SK-N-SH (cell line): ENCODE data around the gene NTNG1. TPM values are rescaled to one million over a fixed set of nuclear protein-coding genes. Genes with fewer than 3 reads are reported as not detected.

Experiments
- CTCF ChIA-PET: fragments of 300-600, 350-600 bp; formaldehyde crosslinking; extraction: SDS; loops from one replicate; lab custom pipeline; 2021; lab: Yijun Ruan, JAX
- POLR2A ChIA-PET: fragments of 350-600 bp; sonication (Branson Sonifier 250); formaldehyde crosslinking; extraction: SDS; loops from one replicate; lab custom pipeline; 2020; ENCODE audit warnings: antibody characterized with exemption, inconsistent platforms; lab: Yijun Ruan, JAX
- DNase-seq: peaks from one replicate; pipeline ENCODE4 v3.0.0; 2012
- H2AFZ ChIP-seq: fragments of 200-600 bp; sonication (generic); 2 replicates; pipeline ENCODE4 v1.8.1; 2016; ENCODE audit warnings: antibody characterized with exemption, mild to moderate bottlenecking, low read depth
- H3F3A ChIP-seq: fragments of 200-600 bp; sonication (generic); replicated peaks from 2 replicates; pipeline ENCODE3; 2016; ENCODE audit warnings: antibody characterized with exemption, mild to moderate bottlenecking; ENCODE audit not compliant: insufficient read depth
- H3K27ac ChIP-seq, 2 experiments: fragments of 200-500 bp in 1 of 2; fragments of 200-600 bp in 1 of 2; sonication (Bioruptor generic) in 1 of 2; sonication (generic), shearing (Covaris generic) in 1 of 2; 2 replicates each; pipeline versions ENCODE4 v1.5.1 to v1.6.1; 2014 to 2016; ENCODE audit warnings: low read depth in 2 of 2, inconsistent platforms in 1 of 2, low read length in 1 of 2, mild to moderate bottlenecking in 1 of 2, mixed read lengths in 1 of 2
- H3K27me3 ChIP-seq: fragments of 200-600 bp; sonication (generic), shearing (Covaris generic); 2 replicates; pipeline ENCODE4 v1.6.1; 2016; ENCODE audit warnings: mixed run types; ENCODE audit not compliant: insufficient read depth
- H3K36me3 ChIP-seq, 2 experiments: fragments of 200-500 bp in 1 of 2; fragments of 200-600 bp in 1 of 2; sonication (Bioruptor generic) in 1 of 2; sonication (generic) in 1 of 2; replicated peaks in 1 of 2; 2 replicates each; pipeline versions ENCODE3 to v1.5.1; 2014 to 2016; ENCODE audit warnings: low read length in 1 of 2, mild to moderate bottlenecking in 1 of 2; ENCODE audit not compliant: insufficient read depth in 2 of 2, control insufficient read depth in 1 of 2
- H3K4me1 ChIP-seq, 2 experiments: fragments of 200-500 bp in 1 of 2; fragments of 200-600 bp in 1 of 2; sonication (Bioruptor generic) in 1 of 2; sonication (generic), shearing (Covaris generic) in 1 of 2; 2 replicates each; pipeline versions ENCODE4 v1.5.1 to v1.6.1; 2014 to 2016; ENCODE audit warnings: low read depth in 1 of 2, low read length in 1 of 2, mixed run types in 1 of 2; ENCODE audit not compliant: insufficient read depth in 2 of 2, control insufficient read depth in 1 of 2
- H3K4me2 ChIP-seq: fragments of 200-600 bp; sonication (generic), shearing (Covaris generic); 2 replicates; pipeline ENCODE4 v1.6.1; 2017; ENCODE audit warnings: mixed run types
- H3K4me3 ChIP-seq, 2 experiments: fragments of 200-500 bp in 1 of 2; fragments of 200-600 bp in 1 of 2; sonication (Bioruptor generic) in 1 of 2; sonication (generic), shearing (Covaris generic) in 1 of 2; 2 replicates each; pipeline versions ENCODE4 v1.5.1 to v1.8.1; 2014 to 2016; ENCODE audit warnings: low read depth in 2 of 2, inconsistent platforms in 1 of 2, low read length in 1 of 2, mild to moderate bottlenecking in 1 of 2, mixed read lengths in 1 of 2, moderate library complexity in 1 of 2
- H3K79me2 ChIP-seq: fragments of 200-600 bp; sonication (generic); 2 replicates; pipeline ENCODE4 v1.8.1; 2017; ENCODE audit warnings: mild to moderate bottlenecking; ENCODE audit not compliant: insufficient read depth
- H3K9ac ChIP-seq: fragments of 200-600 bp; sonication (generic); 2 replicates; pipeline ENCODE4 v1.6.1; 2017; ENCODE audit warnings: mixed run types
- H3K9me2 ChIP-seq: fragments of 200-600 bp; sonication (generic); 2 replicates; pipeline ENCODE4 v1.6.1; 2017; ENCODE audit warnings: mixed run types
- H3K9me3 ChIP-seq: fragments of 200-600 bp; sonication (generic); 2 replicates; pipeline ENCODE4 v1.6.1; 2017; ENCODE audit warnings: mixed run types, mild to moderate bottlenecking, moderate library complexity
- H4K20me1 ChIP-seq: fragments of 200-600 bp; sonication (generic); 2 replicates; pipeline ENCODE4 v1.6.1; 2017; ENCODE audit warnings: mild to moderate bottlenecking, mixed run types; ENCODE audit not compliant: insufficient read depth
- CHD2 ChIP-seq: fragments of 150-350 bp; IDR thresholded peaks from 2 replicates; pipeline ENCODE4 v1.6.1; 2018; ENCODE audit warnings: low read length; ENCODE audit not compliant: partially characterized antibody
- EZH2phosphoT487 ChIP-seq: fragments of 200-600 bp; sonication (generic); IDR thresholded peaks from 2 replicates; pipeline ENCODE4 v1.6.1; 2017; ENCODE audit warnings: low read depth, mixed run types, mild to moderate bottlenecking, antibody characterized with exemption, moderate library complexity, borderline replicate concordance
- FOSL2 ChIP-seq: IDR thresholded peaks from 2 replicates; pipeline ENCODE4 v1.4.0; 2012; ENCODE audit warnings: low read depth, mild to moderate bottlenecking, moderate library complexity, borderline replicate concordance
- FOXJ3 ChIP-seq: sonication (generic); formaldehyde crosslinking; IDR thresholded peaks from 2 replicates; pipeline ENCODE4 v1.5.1; 2020; ENCODE audit warnings: mild to moderate bottlenecking, missing genetic modification reagents
- GATA2 ChIP-seq: sonication (generic); formaldehyde crosslinking; IDR thresholded peaks from 2 replicates; pipeline ENCODE4 v1.5.0; 2020; ENCODE audit warnings: mild to moderate bottlenecking, missing genetic modification reagents
- JUND ChIP-seq: IDR thresholded peaks from 2 replicates; pipeline ENCODE4 v1.4.0; 2012
- MXI1 ChIP-seq: IDR thresholded peaks from 2 replicates; pipeline ENCODE4 v1.6.1; 2012; ENCODE audit warnings: mild to moderate bottlenecking, low read depth, low read length, improper control_type of control experiment
- RCOR1 ChIP-seq: fragments of 150-350 bp; IDR thresholded peaks from 2 replicates; pipeline ENCODE4 v1.6.1; 2017; ENCODE audit warnings: antibody characterized with exemption, low read length
- RFX5 ChIP-seq: IDR thresholded peaks from 2 replicates; pipeline ENCODE4 v1.6.1; 2012; ENCODE audit warnings: mild to moderate bottlenecking, improper control_type of control experiment, low read length
- RXRA ChIP-seq: IDR thresholded peaks from 2 replicates; pipeline ENCODE4 v1.4.0; 2012; ENCODE audit warnings: low read depth, mild to moderate bottlenecking, borderline replicate concordance
- SIN3A ChIP-seq: IDR thresholded peaks from 2 replicates; pipeline ENCODE4 v1.6.1; 2012; ENCODE audit warnings: low read depth, mild to moderate bottlenecking, low read length, moderate library complexity, borderline replicate concordance
- TCF12 ChIP-seq: IDR thresholded peaks from 2 replicates; pipeline ENCODE4 v1.4.0; 2012
- YY1 ChIP-seq: IDR thresholded peaks from 2 replicates; pipeline ENCODE4 v1.4.0; 2012; ENCODE audit warnings: low read depth, mild to moderate bottlenecking
- WGBS: methylation state at CpG from one replicate; pipeline ENCODE4 v1.1.6; 2017; ENCODE audit warnings: low lambda C conversion rate; 5-methylcytosine and 5-hydroxymethylcytosine counted together
- polyA plus RNA-seq, 3 experiments: library from polyadenylated mRNA; depleted of rRNA; stranded (reverse); fragments of >200 nt; gene quantifications; 2 replicates each; pipeline ENCODE4 v1.2.3, GENCODE V29; 2012
- TF ChIP-seq, protein P1 (sequence below): IDR thresholded peaks from 2 replicates; pipeline ENCODE4 v1.6.1; 2012; ENCODE audit warnings: mild to moderate bottlenecking, low read depth, low read length, moderate library complexity
- TF ChIP-seq, protein P2 (sequence below): IDR thresholded peaks from 2 replicates; pipeline ENCODE4 v1.4.0; 2012; ENCODE audit warnings: low read depth, borderline replicate concordance
- TF ChIP-seq, protein P3 (sequence below): IDR thresholded peaks from 2 replicates; pipeline ENCODE4 v1.4.0; 2012; ENCODE audit warnings: low read depth, borderline replicate concordance
- TF ChIP-seq, protein P4 (sequence below): IDR thresholded peaks from 2 replicates; pipeline ENCODE4; 2012
- TF ChIP-seq, protein P5 (sequence below): fragments of 200-600 bp; sonication (generic); IDR thresholded peaks from 2 replicates; pipeline ENCODE4 v1.6.1; 2017; ENCODE audit warnings: antibody characterized with exemption, mild to moderate bottlenecking, moderate library complexity

NTNG1 gene
- polyA plus RNA-seq, 1 of the 3 experiments (the other 2 are of a cell fraction), result 0.03 TPM

DNA sequence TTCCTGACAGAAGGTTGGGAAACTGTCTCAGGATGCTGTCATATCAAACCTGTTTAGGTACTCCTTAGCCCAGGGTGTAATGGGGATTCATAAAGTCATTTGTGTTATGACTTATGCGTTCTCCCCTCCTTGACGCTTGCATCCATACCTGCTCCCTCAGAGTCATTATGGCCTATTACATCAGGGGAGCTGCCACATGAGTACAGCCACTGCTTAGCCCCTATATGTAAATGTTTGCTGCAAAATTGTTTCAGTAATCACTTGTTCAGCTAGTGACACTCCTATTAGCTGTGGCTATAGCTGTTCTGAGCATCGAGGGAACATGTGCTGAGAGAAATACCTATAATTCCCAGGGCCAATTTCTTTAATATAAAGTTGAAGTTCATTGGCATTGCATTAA lies 10.5 kb downstream of the NTNG1 start:
- Histone ChIP-seq H3K4me1 (peaks cover 0 to 3% of the 10 kb centered on the region in 2 experiments; a peak in 3 of 4 replicates), H3K9me2 (no peaks in the 10 kb centered on the region), H3F3A (no peaks in the 10 kb centered on the region), H3K4me2 (no peak overlapping the region), H3K9me3 (no peaks in the 10 kb centered on the region), H3K9ac (no peak overlapping the region), H2AFZ (no peak overlapping the region), H3K79me2 (no peaks in the 10 kb centered on the region), H3K27ac (no peak overlapping the region), H4K20me1 (no peaks in the 10 kb centered on the region), H3K36me3 (no peaks in the 10 kb centered on the region), H3K27me3 (no peaks in the 10 kb centered on the region), H3K4me3 (no peak overlapping the region)
- ChIA-PET CTCF (interaction anchor here (3.0 kb wide), 1 partner anchor 9 kb away, joined by 14 read pairs; no protein-coding TSS in a partner anchor), POLR2A (no interaction called here)
- WGBS, result 48% methylated on average over 3 of the region's 3 CpGs
- no peak for DNase-seq
- TF ChIP-seq GATA2 (CRISPR knock-in tag), result no peak
- TF ChIP-seq FOSL2, result no peak
- TF ChIP-seq YY1, result no peak
- TF ChIP-seq EZH2phosphoT487, result no peak
- no peak for TF ChIP-seq SIN3A
- TF ChIP-seq, protein P1, sequence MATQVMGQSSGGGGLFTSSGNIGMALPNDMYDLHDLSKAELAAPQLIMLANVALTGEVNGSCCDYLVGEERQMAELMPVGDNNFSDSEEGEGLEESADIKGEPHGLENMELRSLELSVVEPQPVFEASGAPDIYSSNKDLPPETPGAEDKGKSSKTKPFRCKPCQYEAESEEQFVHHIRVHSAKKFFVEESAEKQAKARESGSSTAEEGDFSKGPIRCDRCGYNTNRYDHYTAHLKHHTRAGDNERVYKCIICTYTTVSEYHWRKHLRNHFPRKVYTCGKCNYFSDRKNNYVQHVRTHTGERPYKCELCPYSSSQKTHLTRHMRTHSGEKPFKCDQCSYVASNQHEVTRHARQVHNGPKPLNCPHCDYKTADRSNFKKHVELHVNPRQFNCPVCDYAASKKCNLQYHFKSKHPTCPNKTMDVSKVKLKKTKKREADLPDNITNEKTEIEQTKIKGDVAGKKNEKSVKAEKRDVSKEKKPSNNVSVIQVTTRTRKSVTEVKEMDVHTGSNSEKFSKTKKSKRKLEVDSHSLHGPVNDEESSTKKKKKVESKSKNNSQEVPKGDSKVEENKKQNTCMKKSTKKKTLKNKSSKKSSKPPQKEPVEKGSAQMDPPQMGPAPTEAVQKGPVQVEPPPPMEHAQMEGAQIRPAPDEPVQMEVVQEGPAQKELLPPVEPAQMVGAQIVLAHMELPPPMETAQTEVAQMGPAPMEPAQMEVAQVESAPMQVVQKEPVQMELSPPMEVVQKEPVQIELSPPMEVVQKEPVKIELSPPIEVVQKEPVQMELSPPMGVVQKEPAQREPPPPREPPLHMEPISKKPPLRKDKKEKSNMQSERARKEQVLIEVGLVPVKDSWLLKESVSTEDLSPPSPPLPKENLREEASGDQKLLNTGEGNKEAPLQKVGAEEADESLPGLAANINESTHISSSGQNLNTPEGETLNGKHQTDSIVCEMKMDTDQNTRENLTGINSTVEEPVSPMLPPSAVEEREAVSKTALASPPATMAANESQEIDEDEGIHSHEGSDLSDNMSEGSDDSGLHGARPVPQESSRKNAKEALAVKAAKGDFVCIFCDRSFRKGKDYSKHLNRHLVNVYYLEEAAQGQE, result no peak
- TF ChIP-seq FOXJ3, result no peak
- no peak for TF ChIP-seq RCOR1
- TF ChIP-seq, protein P2, sequence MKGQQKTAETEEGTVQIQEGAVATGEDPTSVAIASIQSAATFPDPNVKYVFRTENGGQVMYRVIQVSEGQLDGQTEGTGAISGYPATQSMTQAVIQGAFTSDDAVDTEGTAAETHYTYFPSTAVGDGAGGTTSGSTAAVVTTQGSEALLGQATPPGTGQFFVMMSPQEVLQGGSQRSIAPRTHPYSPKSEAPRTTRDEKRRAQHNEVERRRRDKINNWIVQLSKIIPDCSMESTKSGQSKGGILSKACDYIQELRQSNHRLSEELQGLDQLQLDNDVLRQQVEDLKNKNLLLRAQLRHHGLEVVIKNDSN, result no peak
- TF ChIP-seq, protein P3, sequence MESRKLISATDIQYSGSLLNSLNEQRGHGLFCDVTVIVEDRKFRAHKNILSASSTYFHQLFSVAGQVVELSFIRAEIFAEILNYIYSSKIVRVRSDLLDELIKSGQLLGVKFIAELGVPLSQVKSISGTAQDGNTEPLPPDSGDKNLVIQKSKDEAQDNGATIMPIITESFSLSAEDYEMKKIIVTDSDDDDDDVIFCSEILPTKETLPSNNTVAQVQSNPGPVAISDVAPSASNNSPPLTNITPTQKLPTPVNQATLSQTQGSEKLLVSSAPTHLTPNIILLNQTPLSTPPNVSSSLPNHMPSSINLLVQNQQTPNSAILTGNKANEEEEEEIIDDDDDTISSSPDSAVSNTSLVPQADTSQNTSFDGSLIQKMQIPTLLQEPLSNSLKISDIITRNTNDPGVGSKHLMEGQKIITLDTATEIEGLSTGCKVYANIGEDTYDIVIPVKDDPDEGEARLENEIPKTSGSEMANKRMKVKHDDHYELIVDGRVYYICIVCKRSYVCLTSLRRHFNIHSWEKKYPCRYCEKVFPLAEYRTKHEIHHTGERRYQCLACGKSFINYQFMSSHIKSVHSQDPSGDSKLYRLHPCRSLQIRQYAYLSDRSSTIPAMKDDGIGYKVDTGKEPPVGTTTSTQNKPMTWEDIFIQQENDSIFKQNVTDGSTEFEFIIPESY, result no peak
- no peak for TF ChIP-seq CHD2
- no peak for TF ChIP-seq MXI1
- no peak for TF ChIP-seq RXRA
- no peak for TF ChIP-seq JUND
- TF ChIP-seq RFX5, result no peak
- TF ChIP-seq, protein P4, sequence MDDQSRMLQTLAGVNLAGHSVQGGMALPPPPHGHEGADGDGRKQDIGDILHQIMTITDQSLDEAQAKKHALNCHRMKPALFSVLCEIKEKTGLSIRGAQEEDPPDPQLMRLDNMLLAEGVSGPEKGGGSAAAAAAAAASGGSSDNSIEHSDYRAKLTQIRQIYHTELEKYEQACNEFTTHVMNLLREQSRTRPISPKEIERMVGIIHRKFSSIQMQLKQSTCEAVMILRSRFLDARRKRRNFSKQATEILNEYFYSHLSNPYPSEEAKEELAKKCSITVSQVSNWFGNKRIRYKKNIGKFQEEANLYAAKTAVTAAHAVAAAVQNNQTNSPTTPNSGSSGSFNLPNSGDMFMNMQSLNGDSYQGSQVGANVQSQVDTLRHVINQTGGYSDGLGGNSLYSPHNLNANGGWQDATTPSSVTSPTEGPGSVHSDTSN, result no peak
- TF ChIP-seq, protein P5, sequence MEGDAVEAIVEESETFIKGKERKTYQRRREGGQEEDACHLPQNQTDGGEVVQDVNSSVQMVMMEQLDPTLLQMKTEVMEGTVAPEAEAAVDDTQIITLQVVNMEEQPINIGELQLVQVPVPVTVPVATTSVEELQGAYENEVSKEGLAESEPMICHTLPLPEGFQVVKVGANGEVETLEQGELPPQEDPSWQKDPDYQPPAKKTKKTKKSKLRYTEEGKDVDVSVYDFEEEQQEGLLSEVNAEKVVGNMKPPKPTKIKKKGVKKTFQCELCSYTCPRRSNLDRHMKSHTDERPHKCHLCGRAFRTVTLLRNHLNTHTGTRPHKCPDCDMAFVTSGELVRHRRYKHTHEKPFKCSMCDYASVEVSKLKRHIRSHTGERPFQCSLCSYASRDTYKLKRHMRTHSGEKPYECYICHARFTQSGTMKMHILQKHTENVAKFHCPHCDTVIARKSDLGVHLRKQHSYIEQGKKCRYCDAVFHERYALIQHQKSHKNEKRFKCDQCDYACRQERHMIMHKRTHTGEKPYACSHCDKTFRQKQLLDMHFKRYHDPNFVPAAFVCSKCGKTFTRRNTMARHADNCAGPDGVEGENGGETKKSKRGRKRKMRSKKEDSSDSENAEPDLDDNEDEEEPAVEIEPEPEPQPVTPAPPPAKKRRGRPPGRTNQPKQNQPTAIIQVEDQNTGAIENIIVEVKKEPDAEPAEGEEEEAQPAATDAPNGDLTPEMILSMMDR, result no peak
- no peak for TF ChIP-seq TCF12
- TF ChIP-seq, all 33 proteins: peak for 0
